HCT116 (cell line): ENCODE results near the gene ARHGAP12. TPM values are rescaled to one million over a fixed set of nuclear protein-coding genes. Genes with fewer than 3 reads are reported as not detected.

Experiments
- ATAC-seq: fragments of 200-7000 bp; cut with Tn5 transposase; 2 replicates; pipeline ENCODE4 v1.9.1; 2020; ENCODE audit warnings: mild to moderate bottlenecking, moderate library complexity
- BruUV-seq: library from RNA; stranded (reverse); fragments of 400-500 nt; replicated peaks from 2 replicates; lab custom pipeline; 2021; lab: Mats Ljungman, UMichigan
- CTCF ChIA-PET: fragments of 300-600 bp; sonication (Branson Sonifier 250); formaldehyde crosslinking; loops from one replicate; lab custom pipeline; 2021; ENCODE audit warnings: antibody characterized with exemption; lab: Charles Lee
- POLR2A ChIA-PET: fragments of 300-600, 350-600 bp; sonication (Branson Sonifier 250); formaldehyde crosslinking; loops from one replicate; lab custom pipeline; 2021; ENCODE audit warnings: antibody characterized with exemption; lab: Charles Lee
- RAD21 ChIA-PET, 2 experiments: fragments of 300-600 bp; sonication (Branson Sonifier 250); formaldehyde crosslinking; loops; one replicate each; lab custom pipeline; 2023; ENCODE audit warnings: low total read pairs in 2 of 2; ENCODE audit not compliant: uncharacterized antibody in 2 of 2, unreplicated experiment in 2 of 2, low non-redundant PET in 1 of 2; lab: Charles Lee
- DNase-seq: peaks from one replicate; pipeline ENCODE4 v3.0.0-alpha.2; 2010; ENCODE audit warnings: low read depth, low spot score
- H2AFZ ChIP-seq: fragments of 200-600 bp; shearing (Covaris generic), sonication (generic); 2 replicates; pipeline ENCODE4 v1.6.1; 2017; ENCODE audit warnings: low read depth, mixed run types, mixed read lengths, antibody characterized with exemption, low read length; ENCODE audit not compliant: poor library complexity, severe bottlenecking
- H3K27ac ChIP-seq: 2 replicates; pipeline ENCODE4 v1.5.1; 2012; ENCODE audit warnings: low read depth, low read length
- H3K27me3 ChIP-seq: fragments of 200-600 bp; sonication (generic); 2 replicates; pipeline ENCODE4 v1.6.1; 2016; ENCODE audit warnings: mixed run types, low read length, mixed read lengths; ENCODE audit not compliant: insufficient read depth
- H3K36me3 ChIP-seq, 2 experiments: fragments of 200-500 bp in 1 of 2; fragments of 200-600 bp in 1 of 2; sonication (Bioruptor generic) in 1 of 2; sonication (generic) in 1 of 2; 2 replicates each; pipeline versions ENCODE4 v1.5.1 to v1.6.1; 2014 to 2016; ENCODE audit warnings: low read length in 2 of 2, inconsistent platforms in 1 of 2, mixed read lengths in 1 of 2, mixed run types in 1 of 2; ENCODE audit not compliant: insufficient read depth in 2 of 2, control insufficient read depth in 1 of 2
- H3K4me1 ChIP-seq, 2 experiments: fragments of 200-600 bp in 1 of 2; sonication (generic) in 1 of 2; 2 replicates each; pipeline versions ENCODE4 v1.5.1 to v1.6.1; 2012 to 2017; ENCODE audit warnings: low read length in 2 of 2, inconsistent platforms in 1 of 2, mild to moderate bottlenecking in 1 of 2, mixed read lengths in 1 of 2, mixed run types in 1 of 2, moderate library complexity in 1 of 2; ENCODE audit not compliant: insufficient read depth in 2 of 2, control insufficient read depth in 1 of 2
- H3K4me2 ChIP-seq: fragments of 200-600 bp; sonication (generic); 2 replicates; pipeline ENCODE4 v1.6.1; 2017; ENCODE audit warnings: mixed run types, low read length, mixed read lengths
- H3K4me3 ChIP-seq, 2 experiments: fragments of 200-600 bp in 1 of 2; sonication (generic) in 1 of 2; replicated peaks in 1 of 2; 2 replicates each; pipeline ENCODE4 v1.5.1; 2011 to 2016; ENCODE audit warnings: low read length in 2 of 2, control low read depth in 1 of 2, low read depth in 1 of 2, mild to moderate bottlenecking in 1 of 2, mixed read lengths in 1 of 2, mixed run types in 1 of 2
- H3K79me2 ChIP-seq: fragments of 200-600 bp; sonication (generic); 2 replicates; pipeline ENCODE4 v1.6.1; 2017; ENCODE audit warnings: mild to moderate bottlenecking, mixed run types, low read length, moderate library complexity, mixed read lengths; ENCODE audit not compliant: insufficient read depth
- H3K9ac ChIP-seq: fragments of 200-600 bp; sonication (generic); 2 replicates; pipeline ENCODE4 v1.6.1; 2016; ENCODE audit warnings: low read length, mixed read lengths
- H3K9me2 ChIP-seq: fragments of 200-600 bp; sonication (generic), shearing (Covaris generic); 2 replicates; pipeline ENCODE4 v1.6.1; 2017; ENCODE audit warnings: mixed run types, mild to moderate bottlenecking, moderate library complexity; ENCODE audit not compliant: insufficient read depth
- H3K9me3 ChIP-seq, 2 experiments: fragments of 200-500 bp in 1 of 2; fragments of 200-600 bp in 1 of 2; sonication (Bioruptor generic) in 1 of 2; sonication (generic) in 1 of 2; 2 replicates each; pipeline ENCODE4 v1.6.1; 2014 to 2017; ENCODE audit warnings: low read length in 2 of 2, mixed read lengths in 2 of 2, inconsistent platforms in 1 of 2, low read depth in 1 of 2, mild to moderate bottlenecking in 1 of 2, mixed run types in 1 of 2, moderate library complexity in 1 of 2; ENCODE audit not compliant: control insufficient read depth in 1 of 2, insufficient read depth in 1 of 2
- H4K20me1 ChIP-seq: fragments of 200-600 bp; sonication (generic), shearing (Covaris generic); 2 replicates; pipeline ENCODE4 v1.6.1; 2017; ENCODE audit warnings: mixed run types, mild to moderate bottlenecking, moderate library complexity; ENCODE audit not compliant: insufficient read depth
- CBX3 ChIP-seq: IDR thresholded peaks from 2 replicates; pipeline ENCODE4 v1.6.1; 2012; ENCODE audit warnings: low read depth
- CEBPB ChIP-seq: IDR thresholded peaks from 2 replicates; pipeline ENCODE4 v1.6.1; 2012; ENCODE audit warnings: low read depth
- EZH2phosphoT487 ChIP-seq: fragments of 200-600 bp; IDR thresholded peaks from 2 replicates; pipeline ENCODE4 v1.6.1; 2018; ENCODE audit warnings: antibody characterized with exemption, borderline replicate concordance
- POLR2A ChIP-seq: IDR thresholded peaks from 2 replicates; pipeline ENCODE4 v1.7.0; 2011; ENCODE audit warnings: borderline replicate concordance; ENCODE audit not compliant: insufficient read depth, insufficient read length; ENCODE audit errors: extremely low read depth
- SIN3A ChIP-seq: IDR thresholded peaks from 2 replicates; pipeline ENCODE4 v1.6.1; 2012; ENCODE audit warnings: low read depth
- SP1 ChIP-seq: IDR thresholded peaks from 2 replicates; pipeline ENCODE4 v1.6.1; 2012; ENCODE audit warnings: low read depth
- SRF ChIP-seq: IDR thresholded peaks from 2 replicates; pipeline ENCODE4 v1.6.1; 2012; ENCODE audit warnings: low read depth
- TCF7L2 ChIP-seq: IDR thresholded peaks from 2 replicates; pipeline ENCODE4 v1.7.0; 2011; ENCODE audit warnings: borderline replicate concordance, inconsistent platforms; ENCODE audit not compliant: insufficient read depth, insufficient read length; ENCODE audit errors: extremely low read depth
- ZFX ChIP-seq: fragments of 450-650 bp; IDR thresholded peaks from 2 replicates; pipeline ENCODE4 v1.6.1; 2017
- ZNF274 ChIP-seq: fragments of 200-500 bp; sonication (Bioruptor generic); IDR thresholded peaks from 2 replicates; pipeline ENCODE4 v1.6.1; 2014; ENCODE audit warnings: mild to moderate bottlenecking, low read depth, low read length, inconsistent platforms
- intact Hi-C: fragments of 100-400 bp; cut with micrococcal nuclease; formaldehyde crosslinking; loops from 2 replicates; pipeline ENCODE4 v1.10.0; 2022
- total RNA-seq: library from RNA; stranded (reverse); gene quantifications from one replicate; pipeline ENCODE4 v1.2.1, GENCODE V29; 2021; ENCODE audit not compliant: unreplicated experiment
- TF ChIP-seq, protein P1 (sequence below): IDR thresholded peaks from 2 replicates; pipeline ENCODE4 v1.6.1; 2012
- TF ChIP-seq, protein P2 (sequence below), 3 experiments: fragments of 200-600 bp in 1 of 3; sonication (generic) in 1 of 3; IDR thresholded peaks in 2 of 3; conservative IDR thresholded peaks in 1 of 3; 2 replicates each; pipeline ENCODE4 v1.5.1; 2012 to 2017; ENCODE audit warnings: low read depth in 2 of 3, low read length in 2 of 3, antibody characterized with exemption in 1 of 3, borderline replicate concordance in 1 of 3, control low read depth in 1 of 3, mild to moderate bottlenecking in 1 of 3, mixed read lengths in 1 of 3, mixed run types in 1 of 3, moderate library complexity in 1 of 3; ENCODE audit not compliant: insufficient read depth in 1 of 3
- TF ChIP-seq, protein P3 (sequence below): IDR thresholded peaks from 2 replicates; pipeline ENCODE4 v1.6.1; 2011; ENCODE audit warnings: mild to moderate bottlenecking, low read length, moderate library complexity; ENCODE audit not compliant: insufficient replicate concordance; ENCODE audit errors: extremely low read depth

The ARHGAP12 gene
- total RNA-seq, 1 experiment from 2014 or later = 80.3 TPM

DNA sequence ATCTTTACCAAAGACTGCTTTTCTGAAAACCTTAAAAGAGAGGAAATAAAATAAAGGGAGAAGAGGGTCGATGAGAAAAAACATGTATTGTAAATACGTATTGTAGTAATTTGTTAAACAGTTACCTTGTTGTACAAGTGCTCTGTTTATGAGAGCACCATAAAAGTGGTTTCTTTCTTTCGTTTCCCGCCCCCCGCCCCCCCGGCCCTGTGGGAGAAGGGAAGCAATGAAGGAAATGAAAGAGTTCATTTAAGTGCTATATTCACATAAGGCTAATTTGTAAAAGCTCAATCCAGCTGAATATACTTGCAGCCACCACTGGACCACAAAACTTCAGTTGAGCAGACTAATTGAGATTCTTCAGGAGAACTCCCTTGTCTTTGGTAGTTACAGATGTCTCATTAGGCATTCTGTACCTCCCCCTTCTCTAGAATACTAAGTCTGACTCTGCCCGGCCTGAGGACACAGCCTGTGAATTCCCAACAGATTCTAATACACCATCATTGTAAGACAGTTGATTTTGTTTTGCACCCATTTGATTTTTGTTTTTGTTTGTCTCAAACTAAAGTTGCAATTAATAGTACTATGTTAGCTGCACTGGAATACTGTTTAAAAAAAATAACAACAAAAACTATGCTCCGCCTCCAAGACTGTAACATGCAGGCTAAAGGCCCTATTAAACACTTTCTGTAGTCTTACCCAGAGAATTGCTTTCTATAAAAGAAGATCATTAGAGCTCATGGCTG, 124.9 kb downstream of the ARHGAP12 start:
- ATAC-seq = no peak
- no peak overlapping the region for H3K27ac ChIP-seq
- RAD21 ChIA-PET = interaction anchor here (0.7 to 1.1 kb wide), 2 partner anchors 58 to 194 kb away, joined by 3 read pairs; no protein-coding TSS in a partner anchor

More for the DNA sequence above, 124.9 kb downstream of the ARHGAP12 start:
- Histone ChIP-seq H3K27me3 (no peaks in the 10 kb centered on the region), H3K79me2 (no peaks in the 10 kb centered on the region; the same call in 1 of the 2 replicates), H3K9me3 (no peaks in the 10 kb centered on the region), H3K4me3 (no peak overlapping the region), H3K9ac (no peak overlapping the region), H3K9me2 (no peaks in the 10 kb centered on the region), H3K36me3 (peaks cover 32 to 34% of the 10 kb centered on the region in 2 experiments), H3K4me2 (no peak overlapping the region), H4K20me1 (no peaks in the 10 kb centered on the region; the same call in 1 of the 2 replicates), H2AFZ (no peak overlapping the region), H3K4me1 (no peaks in the 10 kb centered on the region)
- ChIA-PET POLR2A (no interaction called here), CTCF (no interaction called here)
- DNase-seq = no peak
- BruUV-seq = no TSS peak
- intact Hi-C loops = loop anchor here (10.0 kb wide), 3 partner anchors 1019 to 1079 kb away; no protein-coding TSS in a partner anchor
- TF ChIP-seq, protein P1, sequence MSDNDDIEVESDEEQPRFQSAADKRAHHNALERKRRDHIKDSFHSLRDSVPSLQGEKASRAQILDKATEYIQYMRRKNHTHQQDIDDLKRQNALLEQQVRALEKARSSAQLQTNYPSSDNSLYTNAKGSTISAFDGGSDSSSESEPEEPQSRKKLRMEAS = no peak
- no peak for TF ChIP-seq SP1
- TF ChIP-seq SRF = no peak
- TF ChIP-seq, protein P2, sequence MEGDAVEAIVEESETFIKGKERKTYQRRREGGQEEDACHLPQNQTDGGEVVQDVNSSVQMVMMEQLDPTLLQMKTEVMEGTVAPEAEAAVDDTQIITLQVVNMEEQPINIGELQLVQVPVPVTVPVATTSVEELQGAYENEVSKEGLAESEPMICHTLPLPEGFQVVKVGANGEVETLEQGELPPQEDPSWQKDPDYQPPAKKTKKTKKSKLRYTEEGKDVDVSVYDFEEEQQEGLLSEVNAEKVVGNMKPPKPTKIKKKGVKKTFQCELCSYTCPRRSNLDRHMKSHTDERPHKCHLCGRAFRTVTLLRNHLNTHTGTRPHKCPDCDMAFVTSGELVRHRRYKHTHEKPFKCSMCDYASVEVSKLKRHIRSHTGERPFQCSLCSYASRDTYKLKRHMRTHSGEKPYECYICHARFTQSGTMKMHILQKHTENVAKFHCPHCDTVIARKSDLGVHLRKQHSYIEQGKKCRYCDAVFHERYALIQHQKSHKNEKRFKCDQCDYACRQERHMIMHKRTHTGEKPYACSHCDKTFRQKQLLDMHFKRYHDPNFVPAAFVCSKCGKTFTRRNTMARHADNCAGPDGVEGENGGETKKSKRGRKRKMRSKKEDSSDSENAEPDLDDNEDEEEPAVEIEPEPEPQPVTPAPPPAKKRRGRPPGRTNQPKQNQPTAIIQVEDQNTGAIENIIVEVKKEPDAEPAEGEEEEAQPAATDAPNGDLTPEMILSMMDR (IDR thresholded peaks at IDR 0.05 in 2 of 3, conservative IDR thresholded peaks at IDR 0.05 in 1 of 3; ENCODE audit: borderline replicate concordance in 1 of 3, insufficient read depth in 1 of 3, low read depth in 2 of 3, low read length in 2 of 3) = no peak
- no peak for TF ChIP-seq EZH2phosphoT487
- no peak for TF ChIP-seq ZFX
- no peak for TF ChIP-seq SIN3A
- TF ChIP-seq TCF7L2 = no peak
- TF ChIP-seq, protein P3, sequence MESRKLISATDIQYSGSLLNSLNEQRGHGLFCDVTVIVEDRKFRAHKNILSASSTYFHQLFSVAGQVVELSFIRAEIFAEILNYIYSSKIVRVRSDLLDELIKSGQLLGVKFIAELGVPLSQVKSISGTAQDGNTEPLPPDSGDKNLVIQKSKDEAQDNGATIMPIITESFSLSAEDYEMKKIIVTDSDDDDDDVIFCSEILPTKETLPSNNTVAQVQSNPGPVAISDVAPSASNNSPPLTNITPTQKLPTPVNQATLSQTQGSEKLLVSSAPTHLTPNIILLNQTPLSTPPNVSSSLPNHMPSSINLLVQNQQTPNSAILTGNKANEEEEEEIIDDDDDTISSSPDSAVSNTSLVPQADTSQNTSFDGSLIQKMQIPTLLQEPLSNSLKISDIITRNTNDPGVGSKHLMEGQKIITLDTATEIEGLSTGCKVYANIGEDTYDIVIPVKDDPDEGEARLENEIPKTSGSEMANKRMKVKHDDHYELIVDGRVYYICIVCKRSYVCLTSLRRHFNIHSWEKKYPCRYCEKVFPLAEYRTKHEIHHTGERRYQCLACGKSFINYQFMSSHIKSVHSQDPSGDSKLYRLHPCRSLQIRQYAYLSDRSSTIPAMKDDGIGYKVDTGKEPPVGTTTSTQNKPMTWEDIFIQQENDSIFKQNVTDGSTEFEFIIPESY = no peak
- no peak for TF ChIP-seq POLR2A
- TF ChIP-seq ZNF274 = no peak
- TF ChIP-seq CBX3 = no peak
- TF ChIP-seq CEBPB = no peak
